ENCODE measurements around the gene FLNA. TPM values are rescaled to one million over a fixed set of nuclear protein-coding genes. Genes with fewer than 3 reads are reported as not detected.

Gene FLNA
- total and polyA plus RNA-seq, 2 experiments from 2014 or later: 396 to 468 TPM

DNA sequence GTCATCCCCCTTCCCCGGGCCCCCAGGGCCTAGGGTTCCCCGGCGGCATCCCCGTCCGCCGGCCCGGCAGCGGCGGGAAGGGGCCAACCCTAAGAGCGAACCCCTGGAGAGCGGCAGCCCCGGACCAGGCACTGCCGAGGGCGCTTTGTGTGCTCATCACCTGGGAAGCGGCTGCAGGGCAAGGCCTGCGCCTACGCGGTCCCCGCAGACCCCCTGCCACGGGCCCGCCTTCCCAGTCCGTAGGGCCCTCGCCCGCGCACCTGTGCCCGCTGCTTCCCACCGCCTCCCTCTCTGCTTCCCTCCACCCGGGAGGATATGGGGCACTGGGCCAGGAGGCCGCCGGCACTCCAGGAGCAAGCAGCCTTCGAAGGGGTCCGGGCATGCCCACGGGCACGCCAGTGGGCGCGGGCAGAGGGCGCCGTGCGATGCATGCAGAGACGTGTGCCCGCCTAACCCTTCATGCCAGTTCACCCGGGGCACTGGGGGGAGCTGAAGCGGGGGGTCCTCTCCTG lies 2.6 kb downstream of the FLNA start:
- TF ChIP-seq EZH2phosphoT487 (IDR thresholded peaks at IDR 0.05; ENCODE audit: low read depth, severe bottlenecking, unreplicated experiment) (no peak), EZH2 (IDR thresholded peaks at IDR 0.05; ENCODE audit: borderline replicate concordance) (no peak)
- TF ChIP-seq, protein P1, sequence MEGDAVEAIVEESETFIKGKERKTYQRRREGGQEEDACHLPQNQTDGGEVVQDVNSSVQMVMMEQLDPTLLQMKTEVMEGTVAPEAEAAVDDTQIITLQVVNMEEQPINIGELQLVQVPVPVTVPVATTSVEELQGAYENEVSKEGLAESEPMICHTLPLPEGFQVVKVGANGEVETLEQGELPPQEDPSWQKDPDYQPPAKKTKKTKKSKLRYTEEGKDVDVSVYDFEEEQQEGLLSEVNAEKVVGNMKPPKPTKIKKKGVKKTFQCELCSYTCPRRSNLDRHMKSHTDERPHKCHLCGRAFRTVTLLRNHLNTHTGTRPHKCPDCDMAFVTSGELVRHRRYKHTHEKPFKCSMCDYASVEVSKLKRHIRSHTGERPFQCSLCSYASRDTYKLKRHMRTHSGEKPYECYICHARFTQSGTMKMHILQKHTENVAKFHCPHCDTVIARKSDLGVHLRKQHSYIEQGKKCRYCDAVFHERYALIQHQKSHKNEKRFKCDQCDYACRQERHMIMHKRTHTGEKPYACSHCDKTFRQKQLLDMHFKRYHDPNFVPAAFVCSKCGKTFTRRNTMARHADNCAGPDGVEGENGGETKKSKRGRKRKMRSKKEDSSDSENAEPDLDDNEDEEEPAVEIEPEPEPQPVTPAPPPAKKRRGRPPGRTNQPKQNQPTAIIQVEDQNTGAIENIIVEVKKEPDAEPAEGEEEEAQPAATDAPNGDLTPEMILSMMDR (IDR thresholded peaks at IDR 0.05; ENCODE audit: poor library complexity): no peak
- H3K9me3 ChIP-seq (ENCODE audit: low read depth): no peaks in the 10 kb centered on the region
- no peak overlapping the region for H2AFZ ChIP-seq
- no peaks in the 10 kb centered on the region for H3K9me2 ChIP-seq (replicated peaks; ENCODE audit: insufficient read depth)
- no peaks in the 10 kb centered on the region for H3K36me3 ChIP-seq (replicated peaks; ENCODE audit: insufficient read depth, low read depth)
- no peaks in the 10 kb centered on the region for H3K27me3 ChIP-seq
- DNase-seq (ENCODE audit: low spot score): no peak
- peaks cover 5% of the 10 kb centered on the region for H4K20me1 ChIP-seq (ENCODE audit: insufficient read depth, poor library complexity, severe bottlenecking)
- peaks cover 15% of the 10 kb centered on the region for H3K4me1 ChIP-seq (ENCODE audit: insufficient read depth)
- peak overlapping the region; percentile 85 for H3K4me2 ChIP-seq
- WGBS (ENCODE audit: low lambda C conversion rate, missing lambda C conversion rate): 61% methylated on average over 37 of the region's 43 CpGs
- peaks cover 25% of the 10 kb centered on the region for H3K79me2 ChIP-seq
- no peak overlapping the region for H3K4me3 ChIP-seq
- H3K27ac ChIP-seq: peak overlapping the region; percentile 71

DNA sequence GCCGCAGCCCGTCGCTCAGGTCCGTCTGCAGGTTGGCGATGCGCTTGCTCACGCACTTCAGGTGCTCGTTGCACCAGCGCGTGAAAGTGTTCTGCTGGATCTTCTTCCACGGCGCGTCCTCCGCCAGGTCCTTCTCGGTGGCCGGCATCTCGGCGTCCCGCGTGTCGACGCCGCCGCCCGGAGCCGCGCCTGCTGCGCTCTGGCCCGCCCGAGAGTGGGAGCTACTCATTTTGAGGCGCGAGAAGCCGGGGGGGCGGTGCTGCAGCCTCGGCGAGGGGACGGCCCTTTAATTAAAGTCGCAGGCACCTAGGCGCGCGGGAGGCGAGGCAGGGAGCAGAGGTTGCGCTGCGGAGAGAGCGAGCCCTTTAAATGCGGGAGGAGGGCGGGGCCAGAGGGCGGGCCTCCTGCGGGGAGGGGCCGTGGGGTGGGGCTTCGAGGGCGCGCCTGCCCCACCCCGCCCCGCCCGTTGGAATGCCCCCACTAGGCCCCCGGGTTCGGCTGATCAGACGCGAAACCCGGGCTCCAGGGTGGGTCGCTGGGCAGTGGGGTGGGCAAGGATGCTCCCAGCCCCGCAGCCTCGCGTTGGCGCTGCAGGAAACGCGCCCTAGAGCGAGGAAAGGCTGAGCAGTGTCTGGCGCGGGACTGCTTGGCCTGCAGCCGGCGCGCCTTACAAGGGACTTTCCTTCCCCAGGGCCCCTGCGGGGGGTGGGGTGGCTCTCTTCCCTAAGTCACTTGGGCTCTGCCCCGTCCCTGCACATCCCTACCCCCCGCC lies 3.2 kb downstream of the FLNA start:
- no peak overlapping the region for H2AFZ ChIP-seq
- peak overlapping the region; percentile 85 for H3K4me2 ChIP-seq
- no peak for TF ChIP-seq EZH2phosphoT487 (IDR thresholded peaks at IDR 0.05; ENCODE audit: low read depth, severe bottlenecking, unreplicated experiment)
- TF ChIP-seq, protein P1 (IDR thresholded peaks at IDR 0.05; ENCODE audit: poor library complexity): no peak
- peaks cover 15% of the 10 kb centered on the region for H3K4me1 ChIP-seq (ENCODE audit: insufficient read depth)
- peak overlapping the region; percentile 100 for H3K27ac ChIP-seq
- peaks cover 28% of the 10 kb centered on the region for H3K79me2 ChIP-seq
- peak overlapping the region; percentile 49 for H3K4me3 ChIP-seq
- DNase-seq (ENCODE audit: low spot score): peak; percentile 94
- 39% methylated on average over 35 of the region's 77 CpGs for WGBS (ENCODE audit: low lambda C conversion rate, missing lambda C conversion rate)
- peaks cover 7% of the 10 kb centered on the region for H4K20me1 ChIP-seq (ENCODE audit: insufficient read depth, poor library complexity, severe bottlenecking)
- no peaks in the 10 kb centered on the region for H3K36me3 ChIP-seq (replicated peaks; ENCODE audit: insufficient read depth, low read depth)
- H3K27me3 ChIP-seq: no peaks in the 10 kb centered on the region
- no peaks in the 10 kb centered on the region for H3K9me3 ChIP-seq (ENCODE audit: low read depth)
- no peaks in the 10 kb centered on the region for H3K9me2 ChIP-seq (replicated peaks; ENCODE audit: insufficient read depth)

GRCh38 chrX:154370300-154371016 lies 4.0 kb downstream of the FLNA start:
- Histone ChIP-seq H3K9me3 (ENCODE audit: low read depth) (no peaks in the 10 kb centered on the region), H3K27ac (peak overlapping the region; percentile 100), H3K4me3 (peak overlapping the region; percentile 49), H3K27me3 (no peaks in the 10 kb centered on the region), H3K79me2 (peaks cover 28% of the 10 kb centered on the region), H2AFZ (no peak overlapping the region), H3K9me2 (replicated peaks; ENCODE audit: insufficient read depth) (no peaks in the 10 kb centered on the region), H4K20me1 (ENCODE audit: insufficient read depth, poor library complexity, severe bottlenecking) (peaks cover 11% of the 10 kb centered on the region), H3K4me1 (ENCODE audit: insufficient read depth) (peaks cover 15% of the 10 kb centered on the region), H3K4me2 (peak overlapping the region; percentile 85), H3K36me3 (replicated peaks; ENCODE audit: insufficient read depth, low read depth) (no peaks in the 10 kb centered on the region)
- TF ChIP-seq, protein P1 (IDR thresholded peaks at IDR 0.05; ENCODE audit: poor library complexity): no peak
- TF ChIP-seq EZH2phosphoT487 (IDR thresholded peaks at IDR 0.05; ENCODE audit: low read depth, severe bottlenecking, unreplicated experiment): no peak
- no peak for TF ChIP-seq EZH2 (IDR thresholded peaks at IDR 0.05; ENCODE audit: borderline replicate concordance)
- WGBS (ENCODE audit: low lambda C conversion rate, missing lambda C conversion rate): 65% methylated on average over 39 of the region's 63 CpGs
- DNase-seq (ENCODE audit: low spot score): peak; percentile 44

Data from hepatocyte (in vitro differentiated cells).